ENCODE results near the gene WDPCP. TPM values are rescaled to one million over a fixed set of nuclear protein-coding genes. Genes with fewer than 3 reads are reported as not detected.

The WDPCP gene
- total RNA-seq, 4 donors from 2014 or later: 7.2 to 47.3 (median 13.0) TPM

DNA sequence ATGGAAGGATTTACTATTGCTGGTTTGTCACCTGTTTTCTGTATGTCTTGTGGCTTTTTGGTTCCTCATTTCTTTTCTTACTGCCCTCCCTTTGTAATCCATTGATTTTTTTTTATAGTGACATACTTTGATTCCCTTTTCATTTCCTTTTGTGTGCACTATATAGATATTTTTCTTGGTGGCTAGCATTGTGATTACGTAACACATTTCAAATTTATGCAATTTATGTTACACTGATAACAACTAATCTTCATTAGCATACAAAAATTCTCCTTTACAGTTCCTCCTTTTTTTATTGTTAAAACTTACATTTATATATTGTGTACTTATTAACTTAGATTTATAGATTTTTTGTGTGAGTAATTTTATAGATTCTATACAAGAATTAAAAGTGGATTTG is 457.1 kb downstream of the WDPCP start:
- no peaks in the 10 kb centered on the region for H3K9me3 ChIP-seq
- H3K27me3 ChIP-seq: no peaks in the 10 kb centered on the region
- no peak overlapping the region for H3K4me3 ChIP-seq
- intact Hi-C loops (cut with DNase I; ENCODE audit: low total_unique reads) (no loop called here), in situ Hi-C loops (cut with MboI; ENCODE audit: low sequenced_read_pairs in 4 of 4) (no loop called here)
- H3K27ac ChIP-seq: no peak overlapping the region
- DNase-seq: no peak
- TF ChIP-seq POLR2A (IDR thresholded peaks at IDR 0.05): no peak
- TF ChIP-seq, protein P1, sequence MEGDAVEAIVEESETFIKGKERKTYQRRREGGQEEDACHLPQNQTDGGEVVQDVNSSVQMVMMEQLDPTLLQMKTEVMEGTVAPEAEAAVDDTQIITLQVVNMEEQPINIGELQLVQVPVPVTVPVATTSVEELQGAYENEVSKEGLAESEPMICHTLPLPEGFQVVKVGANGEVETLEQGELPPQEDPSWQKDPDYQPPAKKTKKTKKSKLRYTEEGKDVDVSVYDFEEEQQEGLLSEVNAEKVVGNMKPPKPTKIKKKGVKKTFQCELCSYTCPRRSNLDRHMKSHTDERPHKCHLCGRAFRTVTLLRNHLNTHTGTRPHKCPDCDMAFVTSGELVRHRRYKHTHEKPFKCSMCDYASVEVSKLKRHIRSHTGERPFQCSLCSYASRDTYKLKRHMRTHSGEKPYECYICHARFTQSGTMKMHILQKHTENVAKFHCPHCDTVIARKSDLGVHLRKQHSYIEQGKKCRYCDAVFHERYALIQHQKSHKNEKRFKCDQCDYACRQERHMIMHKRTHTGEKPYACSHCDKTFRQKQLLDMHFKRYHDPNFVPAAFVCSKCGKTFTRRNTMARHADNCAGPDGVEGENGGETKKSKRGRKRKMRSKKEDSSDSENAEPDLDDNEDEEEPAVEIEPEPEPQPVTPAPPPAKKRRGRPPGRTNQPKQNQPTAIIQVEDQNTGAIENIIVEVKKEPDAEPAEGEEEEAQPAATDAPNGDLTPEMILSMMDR (IDR thresholded peaks at IDR 0.05 in 4 of 5, conservative IDR thresholded peaks at IDR 0.05 in 1 of 5): no peak
- H3K36me3 ChIP-seq: peaks cover 0 to 2% of the 10 kb centered on the region in 2 donors
- no peaks in the 10 kb centered on the region for H3K4me1 ChIP-seq
- ATAC-seq: no peak

DNA sequence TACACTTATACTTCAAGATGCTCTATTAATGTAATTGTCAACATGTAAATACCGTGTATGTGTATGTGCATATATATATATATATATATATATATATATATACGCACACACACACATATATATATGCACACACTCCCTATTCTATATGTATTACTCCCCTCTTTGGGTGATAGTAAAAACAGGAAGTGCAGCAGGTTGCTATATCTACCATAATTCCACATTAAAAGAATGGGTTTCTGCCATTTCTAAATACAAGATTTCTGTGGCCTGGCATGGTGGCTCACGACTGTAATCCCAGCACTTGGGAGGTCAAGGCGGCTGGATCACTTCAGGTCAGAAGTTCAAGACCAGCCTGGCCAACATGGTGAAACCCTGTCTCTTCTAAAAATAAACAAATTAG is 460.7 kb downstream of the WDPCP start:
- no peaks in the 10 kb centered on the region for H3K4me1 ChIP-seq
- TF ChIP-seq POLR2A (IDR thresholded peaks at IDR 0.05): no peak
- TF ChIP-seq, protein P1 (IDR thresholded peaks at IDR 0.05 in 4 of 5, conservative IDR thresholded peaks at IDR 0.05 in 1 of 5): no peak
- ATAC-seq (no peak), DNase-seq (no peak)
- no peak overlapping the region for H3K4me3 ChIP-seq
- H3K27ac ChIP-seq: no peak overlapping the region
- intact Hi-C loops (cut with DNase I; ENCODE audit: low total_unique reads) (no loop called here), in situ Hi-C loops (cut with MboI; ENCODE audit: low sequenced_read_pairs in 4 of 4) (no loop called here)
- no peaks in the 10 kb centered on the region for H3K27me3 ChIP-seq
- H3K9me3 ChIP-seq: no peaks in the 10 kb centered on the region
- peaks cover 0 to 2% of the 10 kb centered on the region in 2 donors for H3K36me3 ChIP-seq

DNA sequence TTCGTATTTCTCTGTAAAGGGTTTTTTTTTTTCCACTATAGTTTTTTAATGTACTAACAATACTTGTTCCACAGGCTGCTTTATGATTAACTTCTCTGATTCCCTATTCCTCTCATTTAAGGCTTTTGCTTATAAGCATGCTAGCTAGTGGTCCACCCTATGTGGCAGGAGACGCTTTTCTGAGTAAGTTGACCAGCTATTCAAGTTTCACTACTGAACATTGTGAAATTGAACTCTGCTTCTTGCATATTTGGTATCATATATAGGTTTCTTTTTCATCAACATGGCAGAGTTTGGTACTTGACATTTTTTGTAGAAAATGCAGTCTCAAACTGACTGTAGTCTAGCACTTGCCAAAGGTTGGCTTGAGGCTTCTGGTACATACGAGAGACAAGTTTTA is 463.4 kb downstream of the WDPCP start:
- H3K36me3 ChIP-seq: no peaks in the 10 kb centered on the region
- H3K4me3 ChIP-seq: no peak overlapping the region
- intact Hi-C loops (cut with DNase I; ENCODE audit: low total_unique reads): no loop called here
- ATAC-seq (no peak), DNase-seq (no peak)
- no peak overlapping the region for H3K27ac ChIP-seq
- H3K27me3 ChIP-seq: no peaks in the 10 kb centered on the region
- in situ Hi-C loops (cut with MboI; ENCODE audit: low sequenced_read_pairs in 4 of 4): no loop called here
- no peaks in the 10 kb centered on the region for H3K4me1 ChIP-seq
- TF ChIP-seq, protein P1 (IDR thresholded peaks at IDR 0.05 in 4 of 5, conservative IDR thresholded peaks at IDR 0.05 in 1 of 5): no peak
- TF ChIP-seq POLR2A (IDR thresholded peaks at IDR 0.05): no peak
- no peaks in the 10 kb centered on the region for H3K9me3 ChIP-seq

DNA sequence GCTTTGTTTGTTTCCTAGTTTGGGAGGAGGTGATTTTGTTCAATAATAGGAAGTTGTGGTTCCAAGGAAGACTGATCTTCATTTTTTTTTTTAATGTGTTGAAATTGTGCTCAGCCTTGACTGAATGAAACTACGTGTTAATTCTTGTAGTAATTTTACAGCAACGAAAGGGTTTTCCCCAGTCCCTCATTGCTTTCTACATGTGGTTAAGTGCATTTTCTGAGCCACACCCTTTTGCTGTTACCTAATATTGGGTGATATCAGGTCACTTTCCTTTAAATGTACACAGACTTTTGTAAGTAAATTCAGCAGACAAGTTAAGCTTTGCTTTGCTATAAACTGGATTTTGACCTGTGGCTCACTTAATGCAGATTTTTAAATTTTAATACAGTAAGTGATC is 464.1 kb downstream of the WDPCP start:
- H3K27ac ChIP-seq: no peak overlapping the region
- DNase-seq (no peak), ATAC-seq (no peak)
- TF ChIP-seq, protein P1 (IDR thresholded peaks at IDR 0.05 in 4 of 5, conservative IDR thresholded peaks at IDR 0.05 in 1 of 5): no peak
- no peak for TF ChIP-seq POLR2A (IDR thresholded peaks at IDR 0.05)
- no peaks in the 10 kb centered on the region for H3K9me3 ChIP-seq
- intact Hi-C loops (cut with DNase I; ENCODE audit: low total_unique reads) (no loop called here), in situ Hi-C loops (cut with MboI; ENCODE audit: low sequenced_read_pairs in 4 of 4) (no loop called here)
- no peaks in the 10 kb centered on the region for H3K4me1 ChIP-seq
- no peaks in the 10 kb centered on the region for H3K27me3 ChIP-seq
- no peak overlapping the region for H3K4me3 ChIP-seq
- no peaks in the 10 kb centered on the region for H3K36me3 ChIP-seq

DNA sequence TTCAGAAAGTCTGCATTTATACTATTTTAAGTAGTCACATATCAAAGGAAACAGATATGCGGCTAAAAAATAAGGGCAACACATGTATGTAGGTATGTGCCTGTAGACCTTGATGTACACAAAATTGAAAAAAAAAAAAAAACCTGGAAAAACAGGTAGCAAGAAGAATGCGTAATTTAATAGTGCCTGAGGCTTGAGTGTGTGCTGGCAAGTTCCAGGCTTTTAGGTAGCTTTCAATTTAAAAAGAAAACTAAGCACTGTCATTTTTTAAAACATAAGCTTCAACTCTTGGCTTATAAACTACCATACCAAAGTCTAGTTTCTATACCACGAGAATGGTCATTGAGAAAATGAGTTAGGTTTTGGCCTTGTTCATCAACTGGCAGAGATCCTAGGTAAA is 465.4 kb downstream of the WDPCP start:
- Histone ChIP-seq H3K27me3 (no peaks in the 10 kb centered on the region), H3K9me3 (no peaks in the 10 kb centered on the region), H3K4me3 (no peak overlapping the region), H3K36me3 (no peaks in the 10 kb centered on the region), H3K4me1 (no peaks in the 10 kb centered on the region), H3K27ac (no peak overlapping the region)
- ATAC-seq (no peak), DNase-seq (no peak)
- in situ Hi-C loops (cut with MboI; ENCODE audit: low sequenced_read_pairs in 4 of 4): no loop called here
- no peak for TF ChIP-seq POLR2A (IDR thresholded peaks at IDR 0.05)
- TF ChIP-seq, protein P1 (IDR thresholded peaks at IDR 0.05 in 4 of 5, conservative IDR thresholded peaks at IDR 0.05 in 1 of 5): no peak
- intact Hi-C loops (cut with DNase I; ENCODE audit: low total_unique reads): no loop called here

All from gastrocnemius medialis (tissue), 4 donors.